Measurements from ENCODE around the gene PXN.
A peak's percentile ranks its signal among the peaks of the same experiment; 100 is the strongest.
"Not testable (repeated sequence)": the region's sequence is repeated elsewhere in the genome, so short reads cannot be mapped to it uniquely, and the experiment has no call there.

PXN gene

DNA sequence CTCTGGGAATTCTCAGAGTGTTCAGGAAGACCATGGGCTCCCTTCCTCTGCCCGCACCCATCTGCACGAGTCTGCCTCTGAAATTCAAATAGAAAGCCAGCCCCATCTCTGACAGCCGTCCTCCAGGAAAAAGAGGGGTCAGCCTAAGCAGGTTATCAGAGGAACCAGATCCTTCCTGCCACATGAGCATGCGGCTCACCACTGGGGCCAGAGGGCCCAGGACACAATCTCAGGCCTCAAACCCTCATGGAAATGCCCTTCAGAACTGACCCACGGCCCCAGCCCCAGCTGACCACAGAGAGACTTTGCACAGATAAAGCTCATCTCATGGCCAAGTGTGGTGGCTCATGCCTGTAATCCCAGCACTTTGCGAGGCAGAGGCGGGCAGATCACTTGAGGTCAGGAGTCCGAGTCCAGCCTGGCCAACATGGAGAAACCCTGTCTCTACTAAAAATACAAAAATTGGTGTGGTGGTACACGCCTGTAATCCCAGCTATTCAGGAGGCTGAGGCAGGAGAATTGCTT lies 23.2 kb downstream of the PXN start:
- no peak for DNase-seq (ENCODE audit: low read depth, low spot score)

DNA sequence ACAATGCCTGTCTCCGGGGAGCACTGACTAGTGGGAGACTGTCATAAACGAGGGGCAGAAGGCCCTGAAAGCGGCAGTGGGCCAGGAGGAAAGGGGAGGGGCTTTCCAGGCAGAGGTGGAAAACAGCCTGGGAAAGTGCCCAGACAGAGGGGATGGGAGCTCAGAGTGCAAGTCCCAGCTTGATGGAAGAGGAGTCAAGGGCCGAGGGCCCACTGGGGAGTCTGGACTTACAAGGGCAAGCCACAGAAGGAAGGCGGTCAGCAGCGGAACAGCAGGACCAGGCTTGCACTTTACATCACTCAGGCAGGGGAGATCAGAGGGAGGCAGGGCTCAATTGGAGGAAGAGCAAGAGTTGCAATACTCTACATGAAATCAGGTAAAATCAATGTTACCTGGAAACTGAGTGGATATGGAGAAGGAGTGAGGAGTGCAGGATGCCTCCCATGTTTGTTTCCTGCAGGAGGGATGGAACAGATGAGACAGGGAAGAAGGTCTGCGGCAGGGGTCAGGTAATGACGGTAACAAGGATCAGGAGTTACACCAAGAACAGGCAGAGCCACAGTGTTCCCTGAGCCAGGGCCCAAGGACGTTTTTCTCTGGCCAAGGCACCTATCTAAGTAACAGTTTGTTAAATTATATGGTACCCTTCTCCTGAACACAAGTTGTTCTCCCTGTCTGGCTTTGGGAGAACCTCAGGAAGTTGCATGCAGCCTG lies 23.8 kb downstream of the PXN start:
- peak; percentile 81 for DNase-seq (ENCODE audit: low read depth, low spot score)

DNA sequence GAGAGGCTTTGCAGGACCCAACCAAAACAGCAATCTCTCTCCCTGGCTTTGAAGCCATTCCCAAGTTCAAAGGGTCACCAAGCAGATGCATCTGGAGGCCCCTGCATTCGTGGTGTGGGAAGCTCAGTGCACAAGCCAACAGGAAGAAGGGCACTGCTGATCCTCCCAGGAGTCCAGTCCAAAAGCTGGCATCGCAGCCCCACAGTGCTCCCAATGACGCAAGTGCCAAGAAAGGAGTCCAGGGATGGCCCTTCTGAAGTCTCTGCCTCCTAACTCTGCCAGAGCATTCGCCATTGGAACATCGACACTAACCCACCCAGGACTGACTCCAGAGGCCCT lies 25.1 kb downstream of the PXN start:
- DNase-seq (ENCODE audit: low read depth, low spot score), result no peak

DNA sequence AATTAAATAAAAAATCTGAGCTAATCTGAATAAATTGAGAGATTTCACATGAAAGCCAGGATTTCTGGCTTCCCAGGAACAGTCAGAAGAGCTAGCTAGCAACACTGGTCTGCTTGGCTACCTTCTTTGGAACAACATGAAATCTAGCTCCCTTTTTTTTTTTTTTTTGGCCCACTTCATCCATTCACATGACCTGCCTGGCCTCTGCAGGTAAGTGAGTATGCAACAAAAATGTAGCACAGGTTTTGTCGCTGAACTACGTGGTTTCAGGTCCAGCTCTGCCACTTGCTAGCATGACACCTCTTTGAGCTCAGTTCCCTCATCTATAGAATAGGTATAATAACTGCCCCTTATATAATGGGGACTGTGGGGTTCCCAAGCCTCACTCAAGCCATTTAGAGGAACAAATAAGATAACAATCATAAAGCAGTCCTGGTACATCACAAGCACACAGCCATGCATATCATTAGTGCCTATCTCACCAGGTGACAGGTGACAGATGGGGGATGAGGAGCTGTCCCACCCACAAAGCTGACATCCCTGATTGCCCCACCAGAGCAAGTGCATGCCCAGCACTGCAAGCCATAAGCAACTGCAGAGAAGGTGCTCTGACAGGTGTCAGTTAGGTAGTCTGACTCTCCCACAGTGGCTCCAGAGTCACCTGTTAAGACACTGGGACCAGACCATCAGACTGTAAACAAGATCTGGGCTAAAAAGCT lies 25.6 kb downstream of the PXN start:
- DNase-seq (ENCODE audit: low read depth, low spot score), result no peak

DNA sequence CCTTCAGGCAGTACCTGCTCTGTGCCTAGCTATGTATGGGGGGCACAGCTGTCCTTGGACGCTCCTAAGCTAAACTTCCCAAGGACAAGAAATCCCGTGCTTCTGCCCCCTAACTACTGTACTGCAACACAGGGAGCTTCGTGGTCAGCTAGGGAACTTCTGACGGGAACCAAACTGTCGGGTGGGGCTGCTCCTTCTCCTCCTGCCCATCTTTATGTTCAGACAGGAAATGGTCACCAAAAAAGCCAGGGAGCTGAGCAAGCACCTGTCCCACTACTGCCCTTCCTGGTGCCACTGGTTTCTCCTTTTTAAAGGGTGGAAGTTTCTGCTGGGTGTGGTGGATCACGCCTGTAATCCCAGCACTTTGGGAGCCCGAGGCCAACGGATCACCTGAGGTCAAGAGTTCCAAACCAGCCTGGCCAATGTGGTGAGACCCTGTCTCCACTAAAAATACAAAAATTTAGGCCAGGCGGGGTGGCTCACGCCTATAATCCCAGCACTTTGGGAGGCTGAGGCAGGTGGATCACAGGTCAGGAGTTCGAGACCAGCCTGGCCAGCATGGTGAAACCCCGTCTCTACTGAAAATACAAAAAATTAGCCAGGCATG lies 26.6 kb downstream of the PXN start:
- no peak for DNase-seq (ENCODE audit: low read depth, low spot score)

DNA sequence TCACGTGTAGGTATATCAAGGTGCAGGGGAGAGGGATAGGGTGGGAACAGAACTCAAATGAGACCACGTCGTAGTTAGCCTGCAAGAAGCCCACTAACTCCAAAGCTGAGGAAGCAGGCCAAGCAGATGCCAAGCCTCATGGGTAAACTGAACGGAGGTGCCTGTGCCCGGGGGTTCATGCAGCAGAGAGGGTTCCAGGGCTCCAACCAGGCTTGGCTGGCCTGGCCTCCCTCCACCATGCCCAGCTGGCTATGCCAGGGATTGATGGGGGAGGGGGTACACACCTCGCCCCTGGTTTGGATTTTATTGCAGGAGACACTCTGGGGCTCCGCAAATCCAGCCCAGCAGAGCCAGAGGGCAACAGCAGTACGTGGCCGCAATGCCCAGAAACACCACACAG lies 27.3 kb downstream of the PXN start:
- no peak for DNase-seq (ENCODE audit: low read depth, low spot score)

DNA sequence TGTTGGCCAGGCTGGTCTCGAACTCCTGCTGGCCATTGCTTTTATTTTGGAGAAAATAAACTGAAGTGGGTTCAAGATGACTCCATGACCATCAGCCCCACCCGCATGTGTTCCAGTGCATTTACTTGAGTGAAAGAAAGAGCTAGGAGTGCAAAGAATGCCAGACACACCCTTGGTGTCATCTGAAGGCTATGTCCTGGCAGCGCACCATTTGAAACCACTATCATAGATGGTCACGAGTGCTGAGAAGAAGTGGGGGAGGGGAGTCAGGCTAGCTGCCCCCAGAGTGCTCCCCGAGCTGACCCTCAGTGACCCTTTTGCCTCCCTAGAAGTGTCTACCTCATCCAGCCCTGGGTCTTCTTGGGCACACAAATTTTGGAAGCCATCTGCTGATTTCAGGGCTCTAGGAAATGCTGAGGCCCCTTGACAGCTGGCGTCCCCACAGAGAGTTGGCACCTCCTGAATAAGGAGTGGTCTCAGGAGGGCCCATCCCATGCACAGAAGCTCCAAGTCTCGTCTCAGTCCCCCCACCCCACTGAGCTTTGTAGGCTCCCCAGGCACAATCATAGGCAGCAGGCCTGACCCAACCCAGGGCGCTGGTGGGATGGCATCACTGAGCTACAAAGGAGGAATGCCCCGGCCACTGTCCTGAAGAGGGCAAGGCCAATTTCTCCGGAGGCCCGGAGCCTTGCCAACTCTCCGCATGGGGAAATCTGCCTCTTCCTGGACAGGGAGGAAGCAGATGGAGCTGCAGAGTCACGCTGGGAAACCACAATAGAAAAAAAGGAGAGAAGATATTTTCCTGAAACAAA lies 28.0 kb downstream of the PXN start:
- peak; percentile 56 for DNase-seq (ENCODE audit: low read depth, low spot score)

DNA sequence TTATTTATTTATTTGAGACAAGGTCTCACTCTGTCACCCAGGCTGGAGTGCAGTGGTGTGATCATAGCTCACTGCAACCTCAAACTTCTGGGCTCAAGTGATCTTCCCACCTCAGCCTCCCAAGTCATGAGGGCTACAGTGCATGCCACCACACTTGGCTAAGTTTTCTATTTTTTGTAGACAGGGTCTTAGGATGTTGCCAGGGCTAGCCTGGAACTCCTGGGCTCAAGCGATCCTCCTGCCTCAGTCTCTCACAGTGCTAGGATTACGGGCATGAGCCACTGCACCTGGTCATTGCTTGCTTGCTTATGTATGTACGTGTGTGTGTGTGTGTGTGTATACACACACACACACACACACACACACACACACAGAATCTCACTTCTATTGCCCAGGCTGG lies 28.7 kb downstream of the PXN start:
- DNase-seq (ENCODE audit: low read depth, low spot score), result not testable (repeated sequence)

DNA sequence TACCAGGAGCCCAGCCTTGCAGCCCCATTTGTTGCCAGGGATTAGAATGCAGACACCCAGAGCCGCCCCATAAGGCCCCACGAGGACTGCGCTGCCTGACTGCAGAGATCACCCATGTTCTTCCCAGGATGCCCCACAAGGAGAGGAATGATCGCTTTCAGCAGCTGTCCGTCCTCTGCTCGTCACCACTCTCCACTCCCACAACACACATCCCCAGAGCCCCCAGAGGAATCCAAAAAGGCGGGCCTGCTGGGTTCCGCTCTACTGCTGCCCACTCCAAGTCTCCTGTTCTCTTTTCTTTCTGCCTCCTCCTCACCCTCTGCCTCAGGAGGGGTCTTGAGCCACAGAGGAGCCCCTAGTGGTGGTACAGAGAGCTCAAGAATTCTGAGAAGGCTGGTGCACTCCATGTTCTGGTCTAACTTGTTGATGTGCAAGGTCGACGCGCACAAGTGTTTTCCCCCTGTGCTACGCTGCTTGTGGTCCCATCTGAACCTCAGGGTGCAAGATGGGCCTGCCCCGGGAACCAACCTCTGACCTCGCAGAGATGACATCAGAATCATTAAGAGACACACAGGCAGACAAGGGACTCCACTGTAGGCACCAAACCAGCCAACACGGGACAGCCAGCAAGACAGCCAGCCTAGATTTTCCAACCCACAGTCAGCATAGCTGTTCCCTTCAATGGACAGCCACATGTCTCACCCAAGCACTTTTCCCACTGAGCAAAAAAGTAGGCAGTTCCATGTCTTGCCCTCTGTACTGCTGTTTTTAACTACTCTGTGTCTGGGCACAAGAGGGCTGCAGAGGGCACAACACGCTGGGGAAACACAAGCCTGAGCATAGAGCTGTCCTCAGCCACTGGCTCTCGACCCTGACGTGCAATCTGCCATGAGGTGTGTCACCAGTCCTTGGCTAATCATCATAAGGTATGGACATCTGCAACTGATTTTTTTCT lies 29.9 kb downstream of the PXN start:
- no peak for DNase-seq (ENCODE audit: low read depth, low spot score)

DNA sequence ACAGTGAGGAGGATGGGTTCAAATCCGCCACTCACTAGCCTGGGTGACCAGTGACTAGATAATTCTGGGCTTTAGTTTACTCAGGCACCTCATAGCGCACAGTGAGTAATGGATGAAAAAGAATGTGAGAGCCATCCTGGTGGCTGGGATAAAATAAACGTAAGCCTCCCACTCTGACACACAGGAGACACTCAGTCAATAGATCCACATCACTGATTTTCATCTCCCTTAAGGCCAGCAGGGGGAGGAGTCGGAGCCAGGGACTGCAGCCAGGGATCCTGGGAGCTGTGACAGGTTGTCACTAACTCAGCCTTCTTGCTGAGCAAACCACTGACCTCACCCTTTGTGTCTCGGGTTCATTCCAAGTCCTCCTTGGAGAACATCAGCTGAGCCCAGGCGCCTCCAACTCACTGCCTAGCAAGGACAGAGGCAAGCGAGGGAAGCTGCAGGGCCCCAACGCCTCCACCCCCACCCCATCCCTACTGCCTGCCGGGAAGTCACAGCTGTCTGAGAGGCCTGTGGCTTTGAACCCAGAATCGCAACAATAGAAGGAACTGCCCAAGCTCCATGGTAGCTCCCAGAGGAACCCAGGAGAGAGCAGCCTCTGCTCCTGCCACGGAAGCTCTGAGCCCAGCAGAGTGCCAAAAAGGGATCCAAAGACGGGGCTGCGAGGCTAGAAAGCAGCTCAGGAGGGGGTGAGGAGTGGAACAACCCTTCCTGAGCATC lies 30.7 kb downstream of the PXN start:
- peak; percentile 78 for DNase-seq (ENCODE audit: low read depth, low spot score)

DNA sequence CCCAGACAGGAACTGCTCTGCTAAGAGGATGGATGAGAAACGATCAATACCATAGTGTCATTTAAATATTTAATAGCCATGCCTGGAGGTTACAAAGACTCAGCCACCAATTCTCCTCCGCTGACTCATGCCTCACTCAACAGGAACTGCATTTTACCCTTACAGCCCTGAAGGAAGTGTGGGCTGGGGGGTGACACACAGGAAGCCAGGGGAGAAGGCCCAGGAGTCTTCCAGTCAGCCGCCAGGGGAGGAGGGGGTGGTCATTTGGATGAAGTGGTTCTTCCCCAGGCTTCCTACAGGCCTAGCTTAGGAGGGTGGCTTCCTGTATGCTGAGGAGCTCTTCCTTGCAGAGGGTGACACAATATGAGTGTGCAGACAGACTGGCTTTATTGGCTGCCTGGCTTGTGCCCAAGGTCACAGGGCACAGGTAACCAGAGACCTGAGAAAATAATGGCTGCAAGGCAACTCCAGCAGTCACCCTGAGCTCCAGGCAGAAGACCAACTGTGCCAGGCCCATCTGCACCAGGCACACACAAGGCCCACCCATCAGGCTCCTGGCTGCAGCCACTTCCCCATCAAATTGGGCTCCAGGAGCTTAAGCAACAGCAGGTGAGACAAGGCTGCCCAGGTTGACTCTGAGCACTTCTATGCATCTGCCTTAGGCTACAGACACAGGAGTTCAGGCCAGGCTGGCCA lies 34.1 kb downstream of the PXN start:
- DNase-seq (ENCODE audit: low read depth, low spot score), result no peak

DNA sequence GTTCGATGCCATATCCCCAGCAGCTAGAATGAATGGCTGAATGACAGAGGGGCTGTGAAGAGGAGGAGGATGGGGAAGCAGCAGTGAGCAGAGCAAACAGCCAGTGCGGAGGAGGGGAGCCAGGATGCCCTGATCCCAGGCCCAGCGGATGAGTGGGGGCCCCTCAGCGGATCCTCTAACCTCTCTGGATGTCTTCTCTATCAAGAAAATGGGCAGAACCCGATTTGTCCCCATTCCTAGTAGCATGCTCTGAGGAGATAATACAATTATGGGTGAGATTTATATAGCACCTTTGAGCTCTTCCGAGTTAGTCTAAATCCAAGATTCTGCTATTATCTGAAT lies 34.6 kb downstream of the PXN start:
- DNase-seq (ENCODE audit: low read depth, low spot score), result no peak

DNA sequence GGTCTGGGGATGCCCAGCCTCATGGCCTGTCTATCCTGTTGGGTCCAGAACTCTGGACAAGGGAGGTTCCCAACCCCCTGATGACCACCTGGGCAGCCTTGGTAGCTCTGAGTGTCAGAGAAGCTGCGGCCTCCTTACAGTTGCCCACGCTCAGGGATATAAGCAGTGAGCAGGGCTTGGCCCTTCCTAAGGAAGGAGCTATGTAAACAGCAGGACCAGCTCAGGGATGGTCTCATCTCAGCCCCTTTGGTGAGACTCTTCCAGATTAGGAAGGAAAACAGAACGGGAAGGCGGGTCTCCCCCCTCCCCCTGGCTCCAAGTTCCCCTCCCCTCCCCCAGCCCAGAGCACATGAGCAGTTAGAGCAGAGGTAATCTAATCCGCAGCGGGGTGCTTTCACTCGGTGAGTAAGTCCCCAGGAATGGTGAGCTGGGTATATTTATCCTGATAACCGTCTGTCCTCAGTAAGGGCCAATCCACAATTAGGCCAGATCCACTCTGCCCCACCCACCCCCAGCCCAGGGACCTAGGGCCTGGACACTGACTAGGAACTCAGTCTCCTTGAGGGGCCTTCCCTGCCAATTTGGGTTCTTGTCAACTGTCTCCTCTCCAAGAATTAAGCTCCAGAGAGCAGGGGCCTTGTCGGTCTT lies 35.1 kb downstream of the PXN start:
- DNase-seq (ENCODE audit: low read depth, low spot score), result peak; percentile 76

DNA sequence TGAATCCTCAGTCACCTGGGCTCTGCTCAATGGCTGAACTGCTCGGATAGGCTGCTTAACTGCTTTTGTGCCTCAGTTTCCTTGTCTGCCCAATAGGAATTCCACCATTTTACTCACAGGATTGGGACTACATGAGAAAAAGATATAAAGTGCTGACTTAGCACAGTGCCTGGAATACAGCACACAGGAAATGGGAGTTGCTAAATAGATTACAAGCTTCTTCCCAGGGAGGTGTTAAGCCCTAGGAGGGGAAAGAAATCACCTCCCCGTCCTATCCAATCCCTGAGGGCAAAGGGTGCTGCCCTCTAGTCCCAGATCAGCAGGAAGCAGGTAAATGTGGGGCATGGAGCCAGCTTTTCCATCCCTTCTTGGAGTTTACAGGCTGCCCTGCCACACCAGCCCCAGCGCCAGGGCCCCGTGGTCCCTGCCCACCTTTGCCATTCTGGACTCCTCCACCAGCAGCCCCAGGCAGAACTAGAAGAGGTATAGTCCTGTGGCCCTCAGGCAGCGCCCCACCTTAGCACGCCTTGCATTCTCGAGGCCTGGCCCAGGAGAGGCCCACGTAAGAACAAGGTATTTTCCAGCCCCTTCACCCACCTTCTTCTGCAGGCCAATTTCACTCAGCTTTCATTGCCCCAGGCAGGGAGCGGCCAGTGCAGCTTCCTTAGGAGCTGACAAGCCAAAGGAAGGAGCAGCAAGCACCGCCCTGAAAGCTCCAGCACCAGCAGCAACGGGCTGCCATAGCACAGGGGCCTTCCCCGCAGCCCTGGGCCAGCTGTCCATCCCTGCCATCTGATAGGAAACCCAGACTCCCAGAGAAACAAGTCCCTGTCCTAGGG lies 35.8 kb downstream of the PXN start:
- DNase-seq (ENCODE audit: low read depth, low spot score), result no peak

DNA sequence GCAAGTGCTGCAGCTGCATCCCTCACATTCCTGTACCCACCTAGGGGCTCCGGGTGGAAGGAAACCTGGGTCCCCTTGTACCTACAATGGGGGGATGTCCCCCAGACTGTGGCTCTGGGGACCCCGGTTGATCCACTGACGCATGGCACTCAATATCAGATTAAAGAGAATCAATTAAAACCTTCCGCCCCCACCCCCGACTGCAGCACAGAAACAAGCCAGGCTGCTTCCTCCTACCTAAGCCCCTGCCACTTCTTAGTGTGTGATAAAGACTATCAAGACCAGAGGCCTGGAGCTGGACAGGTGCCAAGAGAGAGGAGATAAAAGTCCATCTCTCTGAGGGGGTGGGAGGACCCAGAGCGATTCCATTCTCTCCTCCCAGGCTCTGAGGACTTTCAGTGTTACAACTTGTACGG lies 36.5 kb downstream of the PXN start:
- no peak for DNase-seq (ENCODE audit: low read depth, low spot score)

DNA sequence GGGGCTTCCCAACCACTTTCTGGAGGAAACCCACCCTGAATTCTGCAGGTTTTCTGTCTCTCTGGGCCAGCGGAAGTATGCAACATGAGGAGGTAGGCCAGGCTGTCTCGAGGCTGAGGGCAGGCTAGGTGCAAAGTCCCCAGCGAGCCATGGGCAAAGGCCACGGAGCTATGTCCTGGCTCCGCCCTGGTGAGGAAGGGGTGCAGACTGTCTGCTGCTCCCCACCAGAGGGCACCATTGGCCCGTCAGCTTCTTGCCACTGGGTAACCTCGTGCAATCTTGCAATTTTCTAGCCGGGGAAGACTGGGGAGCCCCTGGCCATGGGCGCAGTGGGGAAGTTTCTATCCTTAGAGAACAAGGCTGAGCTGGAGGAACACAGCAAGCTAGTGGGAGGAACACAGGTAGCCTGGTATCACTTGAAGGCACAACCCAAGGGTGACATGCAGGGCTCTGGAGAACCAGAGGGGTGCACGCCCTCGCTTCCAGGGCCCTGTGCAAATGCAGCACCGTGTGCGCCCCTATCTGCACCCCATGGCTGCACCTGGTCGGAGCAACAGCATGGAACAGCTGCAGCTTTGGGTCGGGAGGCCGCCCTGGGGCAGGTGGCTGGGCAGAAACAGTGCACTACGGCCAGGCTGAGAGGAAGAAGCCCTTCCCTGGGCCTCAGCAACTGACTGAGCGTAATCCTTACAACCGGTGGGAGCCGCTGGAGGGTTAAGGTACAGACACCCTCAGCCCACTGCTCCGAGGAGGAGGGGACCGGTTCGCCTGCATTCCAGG lies 37.0 kb downstream of the PXN start:
- peak; percentile 77 for DNase-seq (ENCODE audit: low read depth, low spot score)

DNA sequence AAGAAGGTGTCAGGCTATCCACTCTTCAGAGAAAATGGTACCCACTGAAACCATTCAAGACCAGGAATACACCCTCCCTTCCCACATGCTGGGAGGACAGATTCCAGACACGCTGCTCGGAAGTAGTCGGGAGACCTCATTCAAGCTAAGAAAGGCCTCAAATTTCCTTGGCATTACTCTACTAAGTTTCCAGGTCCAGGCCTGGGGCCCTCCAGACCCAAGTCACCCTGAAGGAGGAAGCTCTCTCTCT lies 37.6 kb downstream of the PXN start:
- no peak for DNase-seq (ENCODE audit: low read depth, low spot score)
